GM19025 (cell line): ENCODE results near the gene FAN1.
A peak's percentile ranks its signal among the peaks of the same experiment; 100 is the strongest.
"Not testable (repeated sequence)": the region's sequence is repeated elsewhere in the genome, so short reads cannot be mapped to it uniquely, and the experiment has no call there.

Experiments
- ATAC-seq: cut with Tn5 transposase; IDR thresholded peaks from one replicate; pipeline ENCODE4 v1.9.1; 2021; ENCODE audit warnings: mild to moderate bottlenecking, low read depth, moderate library complexity; ENCODE audit not compliant: unreplicated experiment

The FAN1 gene

DNA sequence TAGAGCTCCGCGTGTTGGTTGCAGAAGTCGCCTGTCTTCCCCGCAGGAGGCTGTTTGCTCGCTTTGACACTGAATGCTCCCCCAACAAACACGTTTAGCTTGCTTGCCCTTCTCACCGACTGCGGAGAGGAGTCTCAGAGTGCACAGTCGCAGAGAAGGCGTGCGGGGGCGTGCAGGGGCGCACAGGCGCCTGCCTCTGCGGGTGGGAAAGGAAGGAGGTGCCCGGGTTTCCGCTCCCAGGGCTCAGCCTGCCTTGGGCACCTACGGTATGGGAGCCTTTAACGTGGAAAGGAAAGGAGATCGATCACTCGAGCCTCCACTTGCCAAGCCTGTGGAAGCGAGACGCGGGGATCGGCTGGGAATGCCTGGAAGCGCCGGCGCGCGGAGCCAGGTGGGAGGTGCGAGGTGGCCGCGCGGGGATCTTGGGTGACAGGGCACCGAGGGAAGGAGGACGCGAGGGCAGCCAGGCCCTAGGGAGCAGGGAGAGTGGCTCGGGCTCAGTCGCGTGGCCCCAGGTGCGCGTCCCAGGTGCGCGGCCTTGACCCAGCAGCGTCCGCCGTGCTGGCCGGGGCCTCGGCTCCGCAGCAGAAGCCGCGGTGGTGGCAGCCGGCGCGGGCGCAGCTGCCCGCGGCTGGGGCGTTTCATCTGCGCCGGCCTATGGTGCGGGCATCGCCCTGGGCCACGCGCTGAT lies at the start of gene FAN1:
Gene FAN1, plus strand, starts transcription at position 419 of the 691 bp plus-strand sequence. CDS start 749 bp downstream, outside the sequence.
- ATAC-seq, result peak; percentile 90

DNA sequence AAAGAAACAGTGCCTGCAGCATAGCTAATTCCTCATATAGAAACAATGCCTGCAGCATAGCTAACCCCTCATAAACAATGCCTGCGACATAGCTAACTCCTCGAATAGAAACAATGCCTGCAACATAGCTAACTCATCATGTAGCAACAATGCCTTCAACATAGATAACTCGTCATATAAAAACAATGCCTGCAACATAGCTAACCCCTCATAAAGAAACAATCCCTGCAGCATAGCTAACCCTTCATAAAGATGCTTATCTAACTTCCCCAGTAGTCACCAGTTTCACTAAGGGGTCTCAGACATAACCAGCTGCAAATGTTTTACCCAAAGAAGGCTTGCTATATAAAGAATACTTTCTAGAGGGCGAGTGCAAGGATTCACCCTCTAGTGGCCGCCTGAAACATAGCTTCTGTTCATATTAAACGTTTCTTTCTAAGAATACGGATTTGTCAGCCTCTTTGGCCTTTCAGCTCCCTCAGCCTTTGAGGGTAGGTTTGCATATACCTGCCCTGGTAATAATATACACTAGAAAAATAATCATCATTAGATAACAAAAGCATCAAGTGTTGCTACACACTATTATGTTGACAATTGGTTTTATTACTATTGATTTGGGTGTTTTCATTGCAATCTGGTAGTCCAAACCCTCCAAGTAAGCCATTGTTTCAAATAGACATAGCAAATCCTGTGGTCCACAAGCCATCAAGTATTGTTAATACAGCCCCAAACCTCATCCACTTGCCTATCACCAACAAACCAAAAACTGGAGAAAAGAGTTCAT lies 44.4 kb upstream of the FAN1 start:
- ATAC-seq, result no peak

DNA sequence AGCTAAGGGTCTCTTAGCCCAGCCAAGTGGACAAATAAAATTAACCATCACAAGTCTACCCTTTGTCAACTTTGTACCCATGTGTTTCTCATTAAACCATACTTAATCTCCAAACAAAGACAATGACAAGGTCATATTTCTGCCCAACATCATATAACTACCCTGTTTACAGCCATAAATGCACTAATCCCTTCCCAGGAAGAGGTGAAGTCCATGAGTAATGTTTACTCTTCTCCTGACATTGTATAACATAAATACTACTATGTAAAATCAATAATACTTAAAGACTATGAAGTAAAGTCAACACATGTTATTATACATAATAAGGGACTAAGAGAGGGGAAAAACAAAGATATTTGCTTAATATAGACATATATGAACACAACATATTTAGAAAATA lies 38.5 kb upstream of the FAN1 start:
- ATAC-seq, result no peak

DNA sequence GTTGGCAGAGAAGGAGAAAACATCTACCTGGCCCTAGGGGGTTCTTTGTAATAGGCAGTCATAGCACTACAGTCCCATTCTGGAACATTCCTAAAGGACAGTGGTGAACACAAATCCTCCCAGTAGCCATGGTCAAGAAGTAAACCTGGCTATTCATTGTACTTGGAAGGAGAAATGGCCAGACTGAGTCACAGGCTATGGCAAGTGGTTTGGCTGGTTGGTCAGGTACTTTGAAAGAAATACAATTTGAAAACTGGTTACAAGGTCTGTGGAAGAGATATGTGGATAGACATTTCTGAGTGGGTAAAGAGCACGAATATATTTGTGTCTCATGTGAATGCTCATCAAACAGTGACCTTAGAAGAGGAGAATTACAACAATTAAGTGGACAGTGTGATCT lies 33.0 kb upstream of the FAN1 start:
- ATAC-seq, result no peak

DNA sequence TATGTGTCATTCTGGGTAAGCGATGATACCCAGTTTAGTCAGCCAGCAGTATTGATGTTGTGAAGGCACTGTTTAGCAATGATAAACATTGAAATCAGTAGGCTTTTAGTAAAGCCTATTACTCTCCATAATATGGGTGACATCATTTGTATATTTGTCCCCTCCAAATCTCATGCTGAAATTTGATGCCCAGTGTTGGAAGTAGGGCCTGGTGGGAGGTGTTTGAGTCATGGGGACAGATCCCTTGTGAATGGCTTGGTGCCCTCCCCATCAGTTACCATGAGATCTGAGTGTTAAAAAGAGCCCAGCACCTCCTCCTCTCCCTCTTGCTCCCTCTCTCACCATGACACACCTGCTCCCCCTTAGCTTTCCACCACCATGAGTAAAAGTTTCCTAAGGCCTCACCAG lies 31.4 kb upstream of the FAN1 start:
- no peak for ATAC-seq

DNA sequence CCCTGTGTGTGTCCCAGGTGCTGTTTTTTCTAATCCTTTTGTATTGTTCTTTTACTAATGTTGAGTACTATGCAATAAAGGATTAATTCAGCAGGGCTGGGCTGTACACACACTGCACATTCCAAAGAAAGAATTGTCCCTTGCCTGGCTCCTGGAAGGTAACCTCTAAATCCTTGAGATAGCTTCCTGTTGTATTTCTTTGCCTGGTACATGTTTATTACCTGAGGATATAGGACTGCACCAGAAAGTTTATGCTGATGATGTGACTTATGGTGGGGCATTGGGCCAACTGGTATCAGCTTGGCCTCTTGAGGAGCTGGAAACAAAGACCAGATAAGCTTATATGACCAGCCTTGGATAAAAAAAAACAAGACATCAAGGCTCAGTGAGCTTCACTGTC lies 26.6 kb upstream of the FAN1 start:
- ATAC-seq, result no peak

DNA sequence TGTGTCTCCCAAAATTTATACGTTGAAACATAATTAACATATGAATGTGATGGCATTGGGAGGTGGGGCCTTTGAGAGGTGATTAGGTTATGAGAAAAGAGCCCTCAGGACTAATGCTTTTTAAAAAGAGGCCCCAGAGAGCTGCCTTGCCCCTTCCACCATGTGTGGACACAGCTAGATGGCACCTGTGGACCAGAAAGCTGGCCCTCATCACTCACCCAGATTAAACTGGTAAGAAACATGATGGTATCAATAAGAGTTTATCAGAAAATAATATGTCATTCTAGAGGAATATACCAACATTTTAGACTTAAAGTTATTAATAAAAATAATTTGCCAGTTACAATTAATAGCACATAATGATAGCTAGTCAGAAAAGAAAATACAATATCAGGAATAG lies 25.2 kb upstream of the FAN1 start:
- no peak for ATAC-seq

DNA sequence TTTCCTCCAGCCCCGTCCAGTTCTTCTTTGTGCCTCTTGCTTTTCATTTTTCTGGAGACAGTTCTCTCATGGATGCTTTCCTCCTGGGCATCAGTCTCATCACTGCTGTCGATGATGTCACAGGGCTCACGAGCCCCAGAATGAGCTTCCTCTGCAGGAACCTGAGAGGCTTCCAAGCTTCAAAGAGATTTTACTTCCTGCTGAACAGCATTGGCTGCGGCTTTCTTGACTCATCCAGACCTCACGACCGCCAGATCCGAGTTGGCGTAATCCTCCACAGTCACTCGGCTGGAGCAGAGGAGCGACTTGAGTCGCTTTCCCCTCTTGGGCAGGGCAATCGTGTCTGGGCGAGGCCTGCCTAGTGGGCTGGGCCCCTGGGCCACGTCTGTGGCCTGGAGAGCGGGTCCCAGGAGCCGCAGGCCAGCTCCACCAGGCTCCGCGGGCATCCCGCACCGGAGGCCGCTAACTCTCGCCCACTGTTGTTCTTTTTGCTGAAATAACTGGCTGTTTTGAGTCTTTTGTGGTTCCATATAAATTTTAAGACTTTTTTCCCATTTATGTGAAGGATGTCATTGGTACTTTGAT lies 20.8 kb upstream of the FAN1 start:
- no peak for ATAC-seq

DNA sequence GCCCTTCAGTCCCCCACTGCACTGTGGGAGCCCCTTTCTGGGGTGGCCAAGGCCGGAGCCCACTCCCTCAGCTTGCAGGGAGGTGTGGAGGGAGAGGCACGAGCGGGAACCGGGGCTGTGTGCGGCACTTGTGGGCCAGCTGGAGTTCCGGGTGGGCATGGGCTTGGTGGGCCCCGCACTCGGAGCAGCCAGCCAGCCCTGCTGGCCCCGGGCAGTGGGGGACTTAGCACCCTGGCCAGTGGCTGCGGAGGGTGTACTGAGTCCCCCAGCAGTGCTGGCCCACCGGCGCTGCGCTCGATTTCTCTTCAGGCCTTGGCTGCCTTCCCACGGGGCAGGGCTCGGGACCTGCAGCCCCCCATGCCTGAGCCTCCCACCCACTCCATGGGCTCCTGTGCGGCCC lies 20.0 kb upstream of the FAN1 start:
- not testable (repeated sequence) for ATAC-seq

DNA sequence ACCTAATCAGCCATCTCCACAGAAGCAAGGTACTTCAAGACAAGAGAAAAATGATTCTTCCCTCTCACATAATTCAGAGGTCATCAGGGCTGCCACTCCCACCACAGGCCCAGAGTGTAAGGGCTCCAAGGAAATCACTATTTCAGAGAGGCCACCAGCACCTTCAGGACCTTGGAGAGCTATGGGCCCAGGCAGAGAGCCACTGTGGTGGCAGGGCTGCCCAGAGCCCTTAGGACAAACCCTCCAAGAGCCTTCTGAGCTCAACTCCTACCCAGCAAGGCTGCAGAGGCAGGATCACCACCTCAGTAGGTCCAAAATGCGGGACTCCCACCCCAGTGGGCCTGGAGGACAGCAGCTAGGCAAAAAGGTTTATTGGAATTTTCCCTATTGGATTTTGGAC lies 17.9 kb upstream of the FAN1 start:
- no peak for ATAC-seq

DNA sequence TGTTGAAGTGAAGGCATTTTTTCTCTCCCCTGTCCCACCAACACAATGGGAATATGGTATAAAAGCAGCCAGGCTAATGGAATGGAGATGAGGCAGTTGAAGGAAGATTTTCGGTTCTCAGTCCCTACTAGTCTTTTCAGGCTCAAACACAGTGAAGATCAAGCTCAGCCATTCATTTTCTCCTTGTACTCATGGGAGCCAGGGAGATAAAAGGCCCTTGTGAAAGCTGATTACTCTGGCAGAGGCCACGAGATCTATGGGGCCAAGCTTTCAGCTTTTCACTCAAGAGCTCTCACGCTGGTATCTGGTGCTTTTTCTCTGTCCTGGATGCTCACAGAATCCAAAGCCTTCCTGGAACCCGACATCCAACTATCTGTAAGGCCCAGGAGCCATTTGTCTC lies 14.5 kb upstream of the FAN1 start:
- no peak for ATAC-seq

DNA sequence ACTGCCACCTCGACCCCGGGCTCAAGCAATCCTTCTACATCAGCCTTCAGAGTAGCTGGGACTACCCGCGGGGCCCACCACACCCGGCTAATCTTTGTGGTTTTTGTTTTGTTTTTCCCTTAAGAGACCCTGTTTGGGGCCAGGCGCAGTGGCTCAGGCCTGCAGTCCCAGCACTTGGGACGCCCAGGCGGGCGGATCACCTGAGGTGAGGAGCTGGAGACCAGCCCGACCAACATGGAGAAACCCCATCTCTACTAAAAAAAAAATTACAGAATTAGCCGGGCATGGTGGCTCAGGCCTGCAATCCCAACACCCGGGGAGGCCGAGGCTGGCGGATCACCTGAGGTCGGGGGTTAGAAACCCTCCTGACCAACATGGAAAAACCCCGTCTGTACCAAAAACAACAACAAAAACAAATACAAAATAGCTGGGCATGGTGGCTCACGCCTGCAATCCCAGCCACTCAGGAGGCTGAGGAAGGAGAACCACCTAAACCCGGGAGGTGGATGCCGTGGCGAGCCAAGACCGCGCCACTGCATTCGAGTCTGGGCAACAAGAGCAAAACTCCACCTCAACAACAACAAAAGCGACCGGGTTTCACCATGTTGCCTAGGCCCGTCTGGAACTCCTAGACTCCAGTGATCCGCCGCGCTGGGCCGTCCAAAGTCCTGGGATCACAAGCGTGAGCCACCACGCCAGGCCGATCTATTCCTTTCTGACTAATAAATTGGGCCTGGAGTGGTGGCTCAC lies 8.1 kb upstream of the FAN1 start:
- ATAC-seq, result no peak

DNA sequence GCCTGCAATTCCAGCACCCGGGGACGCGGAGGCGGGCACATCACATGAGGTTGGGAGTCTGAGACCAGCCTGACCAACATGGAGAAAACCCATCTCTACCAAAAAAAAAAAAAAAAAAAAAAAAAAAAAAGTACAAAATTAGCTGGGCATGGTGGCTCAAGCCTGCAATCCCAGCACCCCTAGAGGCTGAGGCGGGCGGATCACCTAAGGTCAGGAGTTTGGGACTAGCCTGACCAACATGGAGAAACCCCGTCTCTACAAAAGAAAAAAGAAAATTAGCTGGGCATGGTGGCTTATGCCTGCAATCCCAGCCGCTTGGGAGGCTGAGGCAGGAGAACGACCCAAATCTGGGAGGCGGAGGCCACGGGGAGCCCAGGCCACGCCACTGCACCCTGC lies 7.5 kb upstream of the FAN1 start:
- no peak for ATAC-seq

DNA sequence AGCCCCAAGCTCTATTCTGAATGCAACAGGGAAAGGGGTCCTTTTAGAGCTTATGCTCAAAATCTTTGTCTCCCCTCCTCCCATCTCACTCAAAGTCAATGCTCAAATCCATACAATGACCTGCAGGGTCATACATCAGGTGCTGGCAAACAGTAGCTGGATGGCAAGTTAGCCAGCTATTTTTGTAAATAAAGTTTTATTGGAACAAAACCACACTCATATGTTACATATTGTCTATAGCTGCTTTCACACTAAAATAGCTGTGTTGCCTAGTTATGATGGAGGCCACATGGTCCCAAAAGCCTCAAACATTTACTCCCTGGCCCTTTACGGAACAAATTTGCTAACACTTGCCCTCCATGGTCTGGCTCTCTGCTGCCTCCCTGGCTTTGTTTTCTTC lies 1.8 kb upstream of the FAN1 start:
- ATAC-seq, result no peak

DNA sequence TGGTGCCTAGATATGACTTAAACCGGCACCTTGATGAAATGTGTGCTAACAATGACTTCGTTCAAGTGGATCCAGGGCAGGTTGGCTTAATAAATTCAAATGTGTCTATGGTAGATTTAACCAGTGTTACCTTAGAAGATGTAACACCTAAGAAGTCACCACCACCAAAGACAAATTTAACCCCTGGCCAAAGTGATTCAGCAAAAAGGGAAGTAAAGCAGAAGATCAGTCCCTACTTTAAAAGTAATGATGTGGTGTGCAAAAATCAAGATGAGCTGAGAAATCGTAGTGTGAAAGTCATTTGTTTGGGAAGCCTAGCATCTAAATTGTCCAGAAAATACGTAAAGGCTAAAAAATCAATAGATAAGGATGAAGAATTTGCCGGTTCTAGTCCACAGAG lies 1.1 kb downstream of the FAN1 start:
- no peak for ATAC-seq

DNA sequence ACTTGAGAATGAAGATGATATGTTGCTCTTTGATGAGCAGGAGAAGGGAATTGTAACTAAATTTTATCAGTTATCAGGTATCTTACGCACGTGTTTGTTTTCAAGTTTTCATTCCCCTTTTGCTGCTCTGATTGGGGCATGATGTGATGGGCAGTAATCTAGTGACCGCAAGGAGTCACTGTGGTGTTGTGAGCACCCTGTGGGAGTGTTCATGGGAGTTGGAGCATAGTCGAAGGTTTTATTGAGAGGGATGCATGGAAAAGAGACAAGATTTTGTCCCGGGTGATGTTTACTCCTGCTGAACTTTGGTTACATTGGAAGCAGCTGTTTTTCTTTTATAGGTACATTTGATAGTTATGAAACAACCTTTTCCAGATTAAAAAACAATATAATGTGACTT lies 2.1 kb downstream of the FAN1 start:
- ATAC-seq, result no peak

DNA sequence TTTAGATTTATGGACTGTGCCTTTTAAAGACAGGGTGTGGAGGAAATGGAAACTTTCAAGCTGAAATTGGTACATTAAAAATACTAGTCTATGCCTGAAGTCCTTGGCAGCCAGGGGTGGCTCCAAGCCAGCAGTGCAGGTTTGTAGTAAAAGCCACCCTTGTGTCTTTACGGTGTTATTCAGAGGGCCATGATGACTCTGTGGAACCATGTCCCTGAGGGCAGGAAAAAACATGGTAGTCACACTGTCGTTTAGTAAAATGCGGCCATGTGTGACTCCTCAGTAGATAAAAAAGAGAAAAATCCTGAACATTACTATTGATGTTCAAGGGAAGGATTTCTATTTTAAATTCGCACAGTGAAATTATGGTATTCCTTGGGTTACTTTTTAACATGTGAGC lies 2.7 kb downstream of the FAN1 start:
- ATAC-seq, result no peak

DNA sequence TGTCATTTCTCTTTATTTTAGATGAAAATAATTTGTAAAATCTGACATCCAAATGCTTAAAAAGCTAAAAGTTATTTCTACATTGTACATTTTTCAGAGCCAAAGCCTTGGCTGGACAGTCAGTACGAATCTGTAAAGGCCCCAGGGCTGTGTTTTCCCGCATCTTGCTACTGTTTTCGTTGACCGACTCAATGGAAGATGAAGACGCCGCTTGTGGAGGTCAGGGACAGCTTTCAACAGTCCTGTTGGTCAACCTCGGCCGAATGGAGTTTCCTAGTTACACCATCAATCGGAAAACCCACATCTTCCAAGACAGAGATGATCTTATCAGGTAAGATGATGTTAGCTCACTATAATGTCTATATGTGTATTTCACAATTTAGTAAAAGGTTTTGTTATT lies 10.0 kb downstream of the FAN1 start:
- no peak for ATAC-seq

DNA sequence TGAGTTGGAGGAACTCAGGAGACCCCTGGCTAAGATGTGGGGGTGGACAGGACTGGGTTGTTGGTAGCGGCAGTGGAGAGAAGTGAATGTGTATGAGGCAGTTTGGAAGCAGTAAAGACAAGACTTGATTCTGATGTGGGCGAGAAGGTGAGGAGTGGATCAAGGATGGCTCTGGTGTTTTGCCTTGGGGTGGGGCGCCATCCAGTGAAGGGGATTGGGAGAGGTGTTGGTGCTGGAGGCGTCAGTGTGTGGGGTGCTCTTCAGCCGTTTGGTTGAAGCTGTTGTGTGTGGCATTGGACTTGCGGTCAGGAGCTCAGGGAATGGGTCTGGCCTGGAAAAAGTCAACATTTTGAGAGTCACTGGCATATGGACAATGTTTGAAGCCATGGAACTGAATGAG lies 13.3 kb downstream of the FAN1 start:
- no peak for ATAC-seq

DNA sequence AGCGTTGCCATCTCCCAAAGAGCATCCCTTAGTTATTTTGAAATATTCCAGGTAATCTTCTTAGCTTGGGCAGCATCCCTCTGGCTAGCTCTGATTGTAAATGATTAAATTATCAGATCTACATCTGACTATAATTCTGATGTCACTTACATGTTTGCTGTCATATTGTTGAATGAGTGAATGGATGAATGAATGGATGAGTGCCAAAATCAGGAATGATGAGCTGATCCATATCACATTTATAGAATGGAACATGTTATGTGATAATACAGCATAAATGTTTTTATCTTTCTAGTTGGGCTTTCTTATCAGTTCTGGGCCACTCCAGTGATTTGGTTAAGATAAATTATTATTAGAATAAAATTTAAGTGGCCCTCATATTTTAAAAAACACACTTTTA lies 14.0 kb downstream of the FAN1 start:
- ATAC-seq, result no peak

DNA sequence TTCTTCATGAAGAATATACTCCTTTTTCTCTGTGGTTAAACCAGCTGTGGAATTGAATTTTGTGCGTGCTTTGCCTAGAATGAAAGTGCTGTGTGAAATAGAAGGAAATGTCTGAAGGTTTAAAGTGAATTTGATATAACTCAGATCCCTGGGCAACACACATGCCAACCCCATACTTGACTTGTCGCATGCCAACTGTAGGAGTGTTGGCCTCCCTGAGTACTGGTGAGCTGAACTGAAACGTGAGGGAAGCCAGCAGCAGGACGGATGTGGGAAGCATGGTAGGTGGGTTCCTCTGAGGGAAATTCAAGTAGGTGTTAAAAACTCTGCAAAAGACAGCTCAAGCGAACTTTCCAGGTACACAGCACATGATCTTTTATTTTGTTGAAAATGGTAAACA lies 14.7 kb downstream of the FAN1 start:
- no peak for ATAC-seq
